GM19455 (cell line): Measurements from ENCODE around the gene SHISA6.

ENCODE experiments used
- ATAC-seq: cut with Tn5 transposase; IDR thresholded peaks from one replicate; pipeline ENCODE4 v1.9.1; 2021; ENCODE audit not compliant: unreplicated experiment

Gene SHISA6

GRCh38 chr17:11264183-11264871, 23.3 kb downstream of the SHISA6 start:
- no peak for ATAC-seq

DNA sequence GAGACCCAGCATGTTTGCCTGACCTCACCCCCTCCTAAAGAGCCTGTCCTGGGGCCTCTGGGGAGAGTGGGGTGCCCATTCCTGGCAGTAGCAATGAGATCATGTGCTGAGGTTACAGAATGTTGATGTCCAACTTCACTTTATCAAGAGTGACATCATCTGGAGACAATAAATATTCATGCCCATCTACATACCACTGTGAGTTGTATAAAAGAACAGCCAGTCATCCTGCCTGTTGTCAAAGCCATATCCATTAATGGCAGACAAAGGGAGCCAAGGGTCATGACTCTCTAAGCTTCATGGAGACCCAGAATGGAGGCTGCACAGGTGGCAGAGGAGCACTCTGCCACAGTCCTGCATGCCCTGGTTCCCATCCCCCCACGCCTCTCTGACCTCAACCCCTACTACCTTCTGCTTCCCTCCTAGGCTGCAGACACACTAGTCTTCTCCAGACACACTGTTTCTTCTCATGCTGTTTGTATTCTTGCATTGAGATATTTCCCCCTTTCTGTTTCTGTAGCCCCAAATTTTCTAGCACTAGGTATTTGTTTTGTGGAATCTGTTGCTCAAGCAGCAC, 27.1 kb downstream of the SHISA6 start:
- no peak for ATAC-seq

DNA sequence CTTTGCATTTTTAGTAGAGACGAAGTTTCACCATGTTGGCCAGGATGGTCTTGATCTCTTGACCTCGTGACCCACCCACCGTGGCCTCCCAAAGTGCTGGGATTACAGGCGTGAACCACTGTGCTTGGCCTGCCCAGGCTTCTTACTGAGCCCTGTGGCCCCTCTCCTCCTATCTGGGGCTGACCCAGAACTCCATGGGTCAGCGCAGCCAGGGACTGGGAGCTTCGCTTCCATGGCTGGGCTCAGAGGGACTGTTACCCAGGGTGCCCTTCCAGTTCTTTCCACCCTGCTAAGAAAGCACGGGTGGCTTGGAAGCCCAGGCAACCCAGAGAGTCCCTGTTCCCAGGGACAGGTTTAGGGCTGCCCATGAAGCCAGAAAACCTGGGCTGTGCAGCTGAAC, 28.2 kb downstream of the SHISA6 start:
- no peak for ATAC-seq

DNA sequence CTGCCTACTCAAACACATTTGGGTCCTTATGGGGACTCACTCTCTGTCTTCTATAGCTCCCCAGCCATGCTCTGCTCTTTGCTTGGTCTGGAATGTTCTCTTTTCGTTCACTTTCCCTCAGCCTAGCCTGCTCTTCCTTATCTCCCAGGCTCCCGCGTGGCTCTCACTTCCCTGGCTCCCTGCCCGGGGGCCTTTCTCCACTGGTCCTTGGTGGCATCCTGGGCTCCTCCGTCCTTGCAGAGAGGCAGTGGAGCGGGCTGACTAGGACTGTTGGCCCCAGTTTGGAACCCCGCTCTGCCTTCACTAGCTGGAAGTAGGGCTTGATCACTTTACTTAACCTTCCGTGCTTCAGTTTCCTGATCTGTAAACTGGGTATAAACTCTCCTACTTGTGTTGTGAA, 31.2 kb downstream of the SHISA6 start:
- no peak for ATAC-seq

GRCh38 chr17:11273596-11273995, 32.6 kb downstream of the SHISA6 start:
- ATAC-seq = no peak

- ATAC-seq = no peak
Measured at GRCh38 chr17:11274106-11274505, 33.1 kb downstream of the SHISA6 start.

DNA sequence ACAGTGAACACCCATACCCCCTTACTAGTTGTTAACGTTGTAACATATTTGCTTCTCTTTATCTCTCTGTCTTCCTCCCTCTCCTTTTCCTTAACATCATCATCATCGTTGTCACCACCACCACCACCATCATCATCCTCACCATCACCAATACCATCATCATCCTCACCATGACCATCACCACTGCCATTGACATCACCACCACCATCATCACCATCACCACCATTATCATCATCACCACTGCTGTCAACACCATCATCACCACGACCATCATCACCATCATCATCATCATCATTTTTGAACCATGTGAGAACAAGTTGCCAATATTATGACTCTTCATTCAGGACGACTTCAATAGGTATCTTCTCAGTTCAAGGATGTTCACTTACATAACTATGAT, 35.5 kb downstream of the SHISA6 start:
- no peak for ATAC-seq

DNA sequence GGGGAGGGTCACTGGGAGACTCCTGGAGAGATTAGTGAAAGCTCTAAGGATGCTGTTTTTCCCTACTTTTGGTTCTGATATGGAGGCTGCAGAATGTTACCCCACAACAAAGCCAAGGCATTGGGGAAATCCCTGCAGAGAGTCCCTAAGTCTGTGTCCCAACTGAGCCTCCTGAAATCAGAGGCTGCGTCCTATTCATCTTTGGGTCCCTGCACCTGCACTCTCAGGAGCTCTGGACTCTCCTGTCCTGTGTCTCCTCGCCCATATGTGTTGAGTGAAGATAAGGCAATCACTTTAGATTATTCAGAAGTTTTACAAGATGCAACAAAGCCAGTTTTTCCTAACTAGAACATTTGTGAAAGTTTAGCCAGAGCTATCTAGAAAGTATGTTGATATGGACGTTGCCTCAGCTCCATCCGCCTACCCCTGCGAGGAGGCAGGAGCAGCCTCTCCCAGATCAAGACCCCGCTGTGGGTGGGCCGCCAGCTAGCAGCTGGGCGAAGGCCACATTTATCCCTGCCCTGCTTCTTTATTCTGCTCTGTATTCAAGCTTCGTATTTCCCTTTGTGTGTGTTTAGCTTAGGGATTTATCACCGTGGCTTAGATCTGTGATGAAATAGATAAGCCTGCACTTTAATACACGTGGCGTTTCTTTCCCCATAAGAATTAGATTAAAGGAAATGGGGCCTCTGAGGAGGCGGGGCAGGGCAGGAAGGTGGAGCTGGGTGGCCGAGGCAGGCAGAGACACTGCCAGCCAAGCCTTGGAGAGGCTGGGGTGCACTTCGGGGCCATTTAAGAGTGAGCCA, 37.4 kb downstream of the SHISA6 start:
- ATAC-seq = no peak

DNA sequence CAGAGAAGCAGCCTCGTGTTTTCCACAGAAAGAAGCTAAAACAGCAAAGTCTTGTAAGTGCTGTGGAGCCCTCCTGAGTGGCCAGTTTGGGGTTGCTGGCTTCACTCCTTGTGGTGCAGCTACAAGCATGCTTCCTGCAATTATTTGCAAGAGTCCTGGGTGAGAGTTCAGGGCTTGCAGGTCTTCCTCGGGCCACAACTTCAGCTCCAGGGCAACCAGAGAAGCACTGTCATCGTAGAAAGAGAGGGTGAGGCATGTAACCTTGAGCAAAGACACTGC, 37.9 kb downstream of the SHISA6 start:
- ATAC-seq = no peak

DNA sequence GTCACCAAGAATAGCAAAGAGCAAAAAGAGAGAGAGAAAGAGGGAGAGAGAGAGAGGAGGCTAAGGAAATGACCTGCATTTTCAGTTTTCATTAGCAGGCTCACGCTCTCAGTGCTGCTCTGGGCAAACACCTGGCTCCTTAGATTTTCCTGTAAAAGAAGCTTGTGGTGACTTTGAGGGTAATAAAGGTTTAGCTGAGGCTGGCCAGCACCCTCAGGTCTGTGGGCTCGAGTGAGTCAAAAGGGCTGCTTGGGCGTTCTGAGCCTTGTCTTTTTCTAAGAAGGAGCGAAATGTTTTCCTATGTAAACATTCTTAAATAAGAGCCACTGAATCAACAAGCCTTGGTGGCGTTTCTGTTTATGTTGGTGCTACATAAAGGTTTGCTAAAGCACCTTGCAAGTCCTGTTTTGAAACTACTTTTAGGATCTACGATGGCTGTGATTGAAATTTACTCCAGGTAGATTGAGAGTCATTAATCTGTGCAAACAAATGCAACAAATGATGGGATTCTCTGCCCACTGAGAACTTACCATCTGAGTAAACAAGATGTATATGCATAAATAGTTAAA, 38.8 kb downstream of the SHISA6 start:
- no peak for ATAC-seq

DNA sequence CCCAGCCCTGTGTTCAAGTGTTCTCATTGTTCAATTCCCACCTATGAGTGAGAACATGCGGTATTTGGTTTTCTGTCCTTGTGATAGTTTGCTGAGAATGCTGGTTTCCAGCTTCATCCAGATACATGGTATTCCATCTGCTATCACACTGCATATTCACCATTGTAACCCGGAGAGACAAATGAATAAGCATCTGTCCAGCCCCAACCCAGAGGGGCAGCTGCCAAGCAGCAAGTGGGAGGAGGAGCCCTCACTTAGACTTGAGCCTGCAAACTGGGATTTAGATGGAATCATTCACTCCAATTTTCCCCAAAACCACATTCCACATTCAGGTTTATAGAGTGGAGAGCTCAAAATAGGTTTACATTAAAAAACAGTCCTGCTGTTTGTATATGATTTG, 41.6 kb downstream of the SHISA6 start:
- no peak for ATAC-seq

DNA sequence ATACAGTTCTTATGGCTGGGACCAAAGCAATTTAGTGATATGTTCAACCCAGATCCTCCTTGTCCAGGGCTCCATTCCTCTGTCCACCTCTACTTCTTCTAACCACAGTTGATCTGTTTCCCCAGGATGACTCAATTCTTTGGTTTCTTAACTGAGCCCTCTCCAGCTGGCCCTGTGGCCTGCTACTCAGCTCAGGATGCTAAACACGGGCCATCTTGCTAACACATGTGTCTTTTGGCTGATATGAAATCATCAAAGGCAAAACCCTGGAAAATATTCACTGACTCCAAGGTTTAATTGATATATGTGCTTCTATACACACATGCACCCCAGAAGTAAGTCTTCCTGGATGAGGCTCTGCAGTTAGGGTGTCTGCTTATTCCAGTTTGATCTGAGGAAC, 43.8 kb downstream of the SHISA6 start:
- no peak for ATAC-seq

DNA sequence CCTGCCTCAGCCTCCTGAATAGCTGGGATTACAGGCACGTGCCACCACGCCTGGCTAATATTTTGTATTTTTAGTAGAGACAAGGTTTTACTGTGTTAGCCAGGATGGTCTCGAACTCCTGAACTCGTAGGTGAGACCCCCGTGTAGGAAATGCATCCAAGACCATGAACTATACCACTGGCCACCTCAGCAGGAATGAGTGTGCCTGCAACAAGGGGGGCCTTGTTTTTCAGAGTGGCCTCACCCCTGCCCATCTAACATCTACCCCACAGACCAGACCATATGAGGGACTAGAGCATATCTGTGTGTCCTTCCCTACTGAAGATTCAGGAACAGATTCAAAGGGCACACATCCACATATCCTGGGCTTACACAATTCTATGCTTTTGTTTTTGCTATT, 44.9 kb downstream of the SHISA6 start:
- no peak for ATAC-seq

DNA sequence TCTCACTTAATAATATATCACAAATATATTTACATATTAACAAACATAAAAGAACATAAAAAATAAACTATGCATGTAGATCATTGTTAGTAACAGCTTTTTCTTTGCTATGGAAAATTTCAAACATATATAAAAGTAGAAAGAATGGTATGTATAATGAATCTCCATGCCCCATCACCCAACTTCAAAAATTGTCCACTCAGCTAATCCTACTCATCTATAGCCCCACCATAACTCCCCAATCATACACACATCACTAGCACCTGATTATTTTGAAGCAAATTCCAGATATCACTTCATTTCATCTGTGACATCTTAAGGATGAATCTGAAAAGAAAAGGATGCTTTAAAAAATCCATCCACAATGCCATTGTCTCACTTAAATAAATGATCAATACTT, 46.8 kb downstream of the SHISA6 start:
- ATAC-seq = no peak

DNA sequence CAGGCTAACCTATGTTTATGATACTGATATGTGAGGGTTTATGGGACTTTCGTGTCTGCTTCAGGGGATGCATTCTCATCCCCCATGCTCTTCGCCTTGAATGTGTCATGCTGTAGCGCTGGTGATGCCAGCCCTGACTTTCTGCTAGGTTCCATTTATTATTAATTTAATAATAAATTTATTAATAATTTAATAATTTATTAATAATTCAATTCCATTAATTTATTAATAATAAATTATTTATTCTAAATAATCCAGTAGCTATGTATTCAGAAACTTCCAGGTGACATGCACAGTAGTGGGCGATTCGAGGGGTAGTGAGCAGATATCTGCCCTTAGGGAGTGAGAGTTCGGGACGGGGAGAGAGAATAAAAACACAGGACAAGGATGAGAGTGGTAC, 49.8 kb downstream of the SHISA6 start:
- ATAC-seq = no peak

GRCh38 chr17:11292491-11292890, 51.5 kb downstream of the SHISA6 start:
- ATAC-seq = no peak

DNA sequence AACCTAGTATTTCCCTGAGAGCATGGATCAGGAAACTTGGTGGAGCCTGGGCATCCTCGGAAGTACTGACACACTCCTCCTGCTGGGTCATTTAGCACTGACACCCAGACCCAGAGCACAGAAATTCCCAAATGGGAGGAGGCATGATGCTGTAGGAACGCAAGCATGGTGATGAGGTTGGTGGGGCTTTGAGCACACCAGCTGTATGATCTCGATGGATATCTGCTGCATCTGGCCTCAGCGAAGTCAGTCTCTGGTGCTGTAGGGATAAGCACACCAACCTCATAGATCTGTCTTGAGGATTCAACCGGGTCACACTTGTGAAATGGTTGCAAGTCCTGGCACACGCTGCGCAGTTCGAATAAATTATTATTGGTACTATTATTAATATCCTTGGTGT, 52.5 kb downstream of the SHISA6 start:
- ATAC-seq = no peak

DNA sequence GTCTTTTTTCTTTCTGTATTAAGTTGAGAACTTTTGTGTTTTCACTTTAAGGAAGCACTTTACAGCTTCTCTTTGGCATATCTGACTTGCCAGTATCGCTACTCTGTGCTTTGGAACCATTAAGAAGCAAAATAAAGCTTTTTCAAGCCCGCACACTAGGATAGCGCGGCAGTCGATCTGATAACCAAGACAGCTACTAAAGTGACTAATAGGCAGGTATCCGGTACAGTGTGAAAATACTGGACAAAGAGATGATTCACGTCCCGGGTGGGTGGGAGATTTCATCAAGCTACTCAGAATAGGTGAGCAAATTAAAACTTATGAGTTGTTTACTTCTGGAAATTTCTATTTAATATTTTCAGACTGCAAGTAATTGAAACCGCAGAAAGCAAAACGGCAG, 53.8 kb downstream of the SHISA6 start:
- ATAC-seq = no peak

GRCh38 chr17:11296994-11297393, 56.0 kb downstream of the SHISA6 start:
- no peak for ATAC-seq

GRCh38 chr17:11298401-11298800, 57.4 kb downstream of the SHISA6 start:
- ATAC-seq = no peak

- ATAC-seq = no peak
Measured at GRCh38 chr17:11300201-11300600, 59.2 kb downstream of the SHISA6 start.

DNA sequence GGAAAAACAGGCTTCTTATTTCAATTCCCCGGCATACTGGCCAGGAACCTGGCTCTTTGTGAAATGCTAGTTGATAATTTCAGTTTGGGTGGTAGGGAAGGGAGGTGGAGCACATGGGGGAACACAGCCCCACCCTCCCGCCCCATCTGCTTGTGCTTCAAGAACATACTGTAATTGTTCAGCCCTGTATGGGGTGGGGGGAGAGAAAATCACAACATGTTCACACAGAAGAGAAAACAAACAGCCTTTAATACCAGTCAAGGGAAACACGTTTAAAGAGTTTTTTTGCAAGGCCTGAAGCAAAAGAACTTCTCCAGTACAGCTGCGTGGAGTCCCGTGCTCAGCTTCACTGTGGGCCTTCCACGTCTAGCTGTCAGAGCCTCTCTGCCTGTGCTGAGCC, 59.7 kb downstream of the SHISA6 start:
- no peak for ATAC-seq
